Fibroblast of skin of right quadriceps (primary cell): ENCODE data around the gene ATRNL1.

Experiments used
- DNase-seq: peaks from one replicate; pipeline ENCODE4 v3.0.0-alpha.2; 2013

Gene ATRNL1, protein sequence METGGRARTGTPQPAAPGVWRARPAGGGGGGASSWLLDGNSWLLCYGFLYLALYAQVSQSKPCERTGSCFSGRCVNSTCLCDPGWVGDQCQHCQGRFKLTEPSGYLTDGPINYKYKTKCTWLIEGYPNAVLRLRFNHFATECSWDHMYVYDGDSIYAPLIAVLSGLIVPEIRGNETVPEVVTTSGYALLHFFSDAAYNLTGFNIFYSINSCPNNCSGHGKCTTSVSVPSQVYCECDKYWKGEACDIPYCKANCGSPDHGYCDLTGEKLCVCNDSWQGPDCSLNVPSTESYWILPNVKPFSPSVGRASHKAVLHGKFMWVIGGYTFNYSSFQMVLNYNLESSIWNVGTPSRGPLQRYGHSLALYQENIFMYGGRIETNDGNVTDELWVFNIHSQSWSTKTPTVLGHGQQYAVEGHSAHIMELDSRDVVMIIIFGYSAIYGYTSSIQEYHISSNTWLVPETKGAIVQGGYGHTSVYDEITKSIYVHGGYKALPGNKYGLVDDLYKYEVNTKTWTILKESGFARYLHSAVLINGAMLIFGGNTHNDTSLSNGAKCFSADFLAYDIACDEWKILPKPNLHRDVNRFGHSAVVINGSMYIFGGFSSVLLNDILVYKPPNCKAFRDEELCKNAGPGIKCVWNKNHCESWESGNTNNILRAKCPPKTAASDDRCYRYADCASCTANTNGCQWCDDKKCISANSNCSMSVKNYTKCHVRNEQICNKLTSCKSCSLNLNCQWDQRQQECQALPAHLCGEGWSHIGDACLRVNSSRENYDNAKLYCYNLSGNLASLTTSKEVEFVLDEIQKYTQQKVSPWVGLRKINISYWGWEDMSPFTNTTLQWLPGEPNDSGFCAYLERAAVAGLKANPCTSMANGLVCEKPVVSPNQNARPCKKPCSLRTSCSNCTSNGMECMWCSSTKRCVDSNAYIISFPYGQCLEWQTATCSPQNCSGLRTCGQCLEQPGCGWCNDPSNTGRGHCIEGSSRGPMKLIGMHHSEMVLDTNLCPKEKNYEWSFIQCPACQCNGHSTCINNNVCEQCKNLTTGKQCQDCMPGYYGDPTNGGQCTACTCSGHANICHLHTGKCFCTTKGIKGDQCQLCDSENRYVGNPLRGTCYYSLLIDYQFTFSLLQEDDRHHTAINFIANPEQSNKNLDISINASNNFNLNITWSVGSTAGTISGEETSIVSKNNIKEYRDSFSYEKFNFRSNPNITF (N-terminal part only)

DNA sequence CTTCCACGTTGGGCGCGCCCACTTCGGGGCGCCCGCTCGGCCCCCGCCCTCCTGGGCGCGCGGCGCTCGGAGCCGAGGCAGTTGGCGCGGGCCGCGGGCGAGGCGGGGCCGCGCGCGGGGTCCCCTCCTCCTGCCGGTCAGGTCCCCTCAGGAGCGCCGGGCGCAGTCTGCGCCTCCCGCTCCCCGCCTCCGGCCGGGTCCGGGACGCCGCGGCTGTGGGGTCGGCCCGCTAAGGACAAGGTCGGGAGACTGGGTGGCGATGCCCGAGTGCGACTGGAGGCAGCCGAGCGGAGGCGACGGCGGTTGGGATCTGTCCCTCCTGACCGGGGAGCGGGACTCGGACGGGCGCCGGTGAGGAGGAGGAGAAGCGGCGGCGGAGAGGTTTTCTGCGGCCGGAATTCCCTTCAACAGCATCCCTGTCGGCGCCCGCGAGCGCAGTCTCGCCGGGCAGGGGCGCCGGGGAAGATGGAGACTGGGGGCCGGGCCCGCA is at the start of gene ATRNL1:
ATRNL1 (plus strand) TSS at position 80 of the 490 bp plus-strand sequence; CDS start at position 466, 386 bp downstream.
- DNase-seq, result peak; percentile 22

DNA sequence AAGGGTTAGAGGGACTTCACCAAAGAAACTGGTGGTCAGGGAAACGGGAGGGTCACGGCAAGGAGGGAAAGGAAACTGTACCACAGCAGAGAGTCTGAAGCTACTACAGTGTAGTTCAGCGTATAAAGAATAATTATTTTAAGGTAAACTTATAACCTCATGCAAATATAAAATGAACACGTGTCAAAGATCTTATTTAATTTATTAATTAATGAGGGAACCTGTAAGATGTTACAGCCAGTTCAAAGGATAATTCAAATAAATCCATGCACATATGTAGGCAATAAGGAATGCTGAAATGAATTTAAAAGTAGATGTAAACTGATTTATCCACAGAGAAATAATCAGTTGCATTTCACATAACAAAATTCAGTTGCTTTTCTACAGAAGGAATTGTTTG is 49.4 kb upstream of the ATRNL1 start:
- DNase-seq, result no peak

DNA sequence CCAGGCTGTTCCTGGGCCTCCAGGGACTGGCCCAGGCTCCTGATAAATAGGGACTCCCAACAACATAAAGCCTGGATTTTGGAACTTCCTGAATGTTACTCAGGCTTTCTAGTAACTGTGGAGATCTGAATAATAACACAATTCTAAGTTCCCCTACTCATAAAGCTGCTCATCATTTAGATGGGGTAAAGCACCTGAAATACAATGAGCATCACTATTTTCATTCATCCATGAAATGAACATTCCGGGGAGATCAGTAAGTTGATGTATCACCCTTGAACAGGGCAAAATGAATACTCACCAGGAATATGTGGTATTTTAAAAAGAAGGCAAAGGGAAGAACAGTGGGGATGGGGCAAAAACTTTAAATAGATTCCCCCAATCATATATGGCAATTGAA is 48.3 kb upstream of the ATRNL1 start:
- DNase-seq, result no peak

DNA sequence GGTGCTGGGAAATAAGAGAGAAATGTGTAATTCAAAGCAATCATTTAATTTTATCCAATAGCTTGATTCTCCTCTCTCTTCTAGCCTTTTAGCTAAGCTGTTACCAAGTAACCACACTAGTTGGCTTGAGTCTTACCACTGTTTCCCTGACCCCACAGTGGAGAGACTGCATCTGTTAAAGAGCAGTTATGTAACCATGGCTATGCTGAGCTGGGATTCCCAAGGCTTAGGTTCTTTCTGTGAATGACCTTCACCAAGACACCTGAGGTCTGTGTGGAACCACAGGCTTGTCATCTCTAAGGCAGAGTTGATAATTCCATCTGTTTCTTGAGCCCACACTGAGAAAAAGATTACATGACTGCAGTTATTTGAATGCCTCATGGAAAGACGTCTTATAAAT is 47.7 kb upstream of the ATRNL1 start:
- DNase-seq, result no peak

DNA sequence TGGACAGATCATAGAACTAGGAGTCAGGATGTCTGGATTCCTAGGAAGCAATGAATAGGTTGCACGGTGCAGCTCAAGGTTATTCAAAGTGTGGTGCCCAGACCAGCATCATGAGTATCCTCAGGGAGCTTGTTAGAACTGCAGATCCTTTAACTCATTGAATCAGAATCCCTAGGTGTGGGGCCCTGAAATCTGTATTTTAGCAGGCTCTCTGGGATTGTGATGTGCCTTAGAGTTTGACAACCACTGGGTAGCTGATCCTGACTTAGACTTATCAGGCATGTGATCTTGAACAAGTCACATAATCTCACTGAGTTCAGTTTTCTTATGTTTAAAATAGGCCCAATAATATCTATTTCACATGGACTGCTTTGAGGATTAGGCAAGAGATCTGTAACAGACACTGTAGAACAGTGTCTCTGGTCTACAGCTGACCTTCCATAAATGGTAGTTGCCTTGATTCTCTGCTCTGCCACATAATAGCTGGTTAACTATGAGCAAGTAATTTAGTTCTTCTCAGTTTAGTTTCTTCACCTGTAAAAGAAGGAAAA is 46.4 kb upstream of the ATRNL1 start:
- DNase-seq, result no peak

DNA sequence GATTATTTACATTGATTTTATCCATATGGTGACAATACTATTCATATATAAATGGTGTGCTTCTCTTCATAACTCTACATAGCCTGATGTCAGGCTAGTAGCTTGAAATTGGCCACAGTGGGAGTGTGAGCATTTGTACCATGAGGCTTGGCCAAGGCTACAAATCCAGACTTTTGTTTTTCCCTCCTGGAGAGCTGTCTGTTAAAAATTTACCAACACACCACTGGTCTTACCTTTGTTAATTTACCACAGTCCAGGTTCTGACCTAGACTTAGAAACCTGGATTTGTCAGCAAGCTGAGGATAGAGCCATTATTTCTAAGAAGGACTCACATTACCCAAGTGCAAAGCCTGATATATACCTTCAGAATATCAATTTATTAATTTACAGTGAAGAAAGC is 45.5 kb upstream of the ATRNL1 start:
- no peak for DNase-seq

DNA sequence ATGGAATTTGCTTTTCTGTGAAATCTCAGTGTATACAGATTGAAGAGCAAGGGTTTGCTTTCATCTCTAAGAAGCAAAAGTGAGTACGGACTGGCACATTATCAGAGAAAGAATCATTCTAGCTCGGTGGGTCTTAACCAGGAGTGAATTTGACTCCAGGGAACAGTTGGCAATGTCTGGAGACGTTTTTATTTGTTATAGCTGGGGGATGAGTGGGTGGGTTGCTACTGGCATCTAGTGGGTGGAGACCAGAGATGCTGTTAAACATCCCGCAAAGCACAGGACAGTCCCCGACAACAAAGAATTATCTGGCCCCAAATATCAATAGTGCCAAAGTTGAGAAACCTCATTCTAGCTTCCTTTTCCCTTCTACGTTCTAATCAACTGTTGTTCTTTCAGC is 43.8 kb upstream of the ATRNL1 start:
- DNase-seq, result no peak

DNA sequence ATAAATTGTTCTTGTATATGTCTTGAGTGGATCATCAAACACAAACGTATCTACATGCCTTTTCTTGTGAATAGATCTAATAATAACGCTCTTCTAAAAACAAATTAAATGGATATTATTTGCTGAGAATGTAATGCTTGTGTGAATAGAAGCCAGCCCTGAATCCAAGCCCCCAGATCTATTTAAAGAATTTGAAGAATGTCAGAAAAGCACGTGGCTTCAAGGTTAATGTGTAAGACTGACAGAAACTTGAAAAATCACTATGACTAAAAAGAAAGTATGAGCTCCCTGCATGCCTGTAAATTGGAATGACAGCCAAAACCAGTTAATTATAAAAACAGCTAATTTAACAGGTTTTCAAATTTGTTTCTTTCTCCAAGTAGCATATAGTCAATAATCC is 43.2 kb upstream of the ATRNL1 start:
- DNase-seq, result peak; percentile 69

DNA sequence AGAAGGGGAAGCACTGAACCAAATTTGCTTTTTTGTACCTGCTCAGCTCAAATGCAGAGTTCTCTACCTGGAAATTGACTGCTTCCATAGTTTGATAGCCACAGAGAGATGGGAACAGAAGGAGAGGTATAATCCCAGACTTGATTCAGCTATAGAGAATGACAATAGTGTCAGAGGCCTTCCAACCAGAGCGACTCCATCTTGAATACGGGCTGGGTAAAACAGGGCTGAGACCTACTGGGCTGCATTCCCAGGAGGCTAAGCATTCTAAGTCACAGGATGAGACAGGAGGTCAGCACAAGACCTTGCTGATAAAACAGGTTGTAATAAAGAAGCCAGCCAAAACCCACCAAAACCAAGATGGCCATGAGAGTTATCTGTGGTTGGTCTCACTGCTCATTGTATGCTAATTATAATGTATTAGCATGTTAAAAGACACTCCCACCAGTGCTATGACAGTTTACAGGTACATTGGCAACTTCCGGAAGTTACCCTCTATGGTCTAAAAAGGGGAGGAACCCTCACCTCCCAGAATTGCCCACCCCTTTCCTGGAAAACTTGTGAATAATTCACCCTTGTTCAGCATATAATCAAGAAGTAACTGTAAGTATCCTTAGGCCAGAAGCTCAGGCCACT is 42.7 kb upstream of the ATRNL1 start:
- no peak for DNase-seq

DNA sequence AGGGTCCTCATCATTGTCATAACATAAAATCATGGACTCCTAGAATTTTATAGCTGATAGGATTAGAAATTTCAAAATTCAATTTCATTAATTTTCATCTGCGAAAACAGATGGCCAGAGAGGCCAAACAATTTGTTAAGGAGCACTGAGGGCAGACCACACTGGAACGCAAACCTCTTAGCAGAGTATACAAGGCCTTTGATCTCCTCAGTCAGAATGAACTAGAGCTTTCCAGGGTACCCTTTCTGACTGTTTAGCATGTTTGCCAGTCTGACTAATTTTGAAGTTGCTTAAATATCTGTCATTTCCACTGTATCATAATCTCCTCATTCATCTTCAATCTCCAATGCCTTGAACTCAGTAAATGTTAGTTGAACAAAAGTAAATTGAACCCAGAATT is 41.9 kb upstream of the ATRNL1 start:
- DNase-seq, result no peak

DNA sequence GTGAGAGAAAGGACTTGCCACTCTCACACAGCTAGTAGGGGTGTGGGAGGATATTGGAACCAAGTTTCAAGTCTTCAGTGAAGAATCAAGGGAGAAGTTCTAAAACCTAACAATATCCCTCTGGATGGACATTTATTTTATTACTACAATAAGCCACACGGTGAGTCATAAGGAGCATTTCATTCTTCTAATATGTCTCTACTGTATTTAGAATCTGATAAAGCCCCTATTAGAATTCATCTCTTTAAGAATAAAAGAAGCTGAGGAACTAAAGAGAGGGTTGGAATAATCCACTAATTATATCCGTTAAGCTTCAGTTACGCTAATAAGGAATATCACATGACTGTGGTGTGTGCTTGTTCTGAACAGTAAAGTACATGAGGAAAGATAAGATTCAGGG is 40.9 kb upstream of the ATRNL1 start:
- no peak for DNase-seq

DNA sequence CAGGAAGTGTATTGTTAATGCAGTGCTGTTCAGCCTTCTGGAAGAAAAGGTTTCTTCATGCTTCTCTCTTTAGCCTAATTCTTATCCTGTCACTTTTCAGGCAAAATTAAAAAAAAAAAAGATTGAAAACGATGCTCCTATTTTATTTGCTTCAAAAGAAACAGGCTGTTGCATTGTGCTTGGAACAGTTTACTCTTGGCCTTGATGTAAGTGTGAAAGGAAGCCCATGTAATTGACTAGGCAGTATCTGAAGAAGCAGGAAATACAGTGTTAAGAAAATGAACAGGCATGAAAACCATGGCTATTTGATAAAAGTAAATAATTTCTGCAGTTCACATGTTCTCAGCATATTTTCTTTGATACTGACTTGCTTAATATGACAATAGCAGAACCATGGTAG is 40.4 kb upstream of the ATRNL1 start:
- DNase-seq, result no peak

DNA sequence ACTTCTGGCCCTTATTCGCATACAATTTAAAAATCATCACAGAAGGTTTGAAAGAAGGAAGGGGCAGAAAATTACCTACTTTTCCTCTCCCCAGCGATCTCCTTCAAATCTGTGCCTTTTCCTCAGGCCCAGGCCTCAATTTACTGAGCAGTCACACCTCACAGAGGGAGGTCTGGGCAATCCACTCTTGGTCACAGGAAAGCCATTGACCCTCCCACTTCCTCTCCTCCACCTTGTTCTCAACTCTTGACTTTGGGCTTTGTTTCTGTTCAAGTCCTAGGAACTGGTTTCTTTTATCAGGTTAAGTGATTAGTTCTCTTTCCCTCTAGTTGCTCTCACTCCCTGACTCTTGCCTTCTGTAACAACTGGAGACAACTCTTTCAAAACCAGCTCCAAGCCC is 37.0 kb upstream of the ATRNL1 start:
- DNase-seq, result no peak

DNA sequence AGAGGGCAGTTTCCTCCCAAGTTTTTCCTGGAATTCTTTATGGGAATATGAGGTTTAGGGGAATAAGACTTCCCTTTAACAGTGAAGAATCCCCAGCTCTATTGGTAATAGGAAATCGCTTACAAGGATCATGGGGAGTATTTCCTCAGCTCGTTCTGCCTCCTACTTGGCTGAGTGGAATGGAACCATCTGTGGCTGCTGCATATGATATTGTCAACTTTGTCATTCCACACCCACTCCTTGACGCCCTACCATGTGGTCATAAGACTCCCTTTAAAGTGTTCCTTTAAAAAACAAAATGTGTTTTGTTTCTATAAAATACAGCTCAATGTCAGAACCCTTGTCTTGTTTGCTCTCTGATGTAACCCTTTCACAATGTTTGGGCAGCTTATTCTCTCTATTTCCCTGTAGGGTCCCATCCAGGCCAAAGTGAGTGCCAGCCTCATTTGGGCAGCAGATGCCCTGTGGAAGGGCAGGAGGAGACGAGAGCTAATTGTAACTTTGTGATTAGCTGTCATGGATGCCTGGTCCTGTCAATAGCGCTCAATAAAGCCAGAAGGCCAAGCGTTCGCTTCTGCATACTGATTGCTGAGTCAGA is 33.8 kb upstream of the ATRNL1 start:
- DNase-seq, result no peak

DNA sequence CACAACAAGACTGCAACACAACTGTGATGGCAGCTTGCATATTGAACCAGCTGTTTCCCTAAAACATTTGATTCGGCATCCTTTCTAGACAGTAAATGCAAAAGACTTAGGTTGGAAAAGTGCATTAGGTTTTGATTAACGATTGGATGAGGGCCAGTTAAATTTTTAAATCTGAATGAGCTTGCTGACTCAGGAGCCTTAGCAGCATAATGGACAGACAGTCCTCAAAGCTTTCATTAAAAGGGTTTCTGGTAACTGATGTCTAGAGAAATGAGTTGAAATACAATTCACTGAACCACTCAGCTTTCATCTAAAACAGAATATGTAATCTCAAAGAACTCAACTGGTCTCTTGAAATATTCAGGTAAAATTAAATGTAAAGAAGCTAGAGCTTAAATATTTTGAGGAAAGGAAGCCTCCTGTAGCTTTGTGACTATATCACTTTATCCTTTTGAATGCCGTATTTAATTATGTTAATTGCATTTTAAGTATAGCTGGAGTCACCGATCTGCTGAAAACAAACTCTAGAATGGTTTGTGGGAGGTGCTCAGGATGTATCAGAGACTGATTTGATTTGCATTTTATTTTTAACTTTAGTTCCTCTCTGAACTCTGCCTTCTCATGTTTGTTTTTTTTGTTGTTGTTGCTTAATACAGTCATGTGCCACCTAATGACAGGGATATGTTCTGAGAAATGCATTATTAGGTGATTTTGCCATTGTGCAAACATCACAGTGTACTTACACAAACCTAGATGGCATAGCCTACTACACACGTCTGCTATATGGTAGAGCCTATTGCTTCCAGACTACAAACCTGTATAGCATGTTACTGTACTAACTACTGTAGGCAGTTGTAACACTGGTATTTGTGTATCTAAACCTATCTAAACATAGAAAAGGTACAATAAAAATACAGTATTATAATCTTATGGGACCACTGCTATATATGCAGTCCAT is 29.2 kb upstream of the ATRNL1 start:
- DNase-seq, result peak; percentile 64

DNA sequence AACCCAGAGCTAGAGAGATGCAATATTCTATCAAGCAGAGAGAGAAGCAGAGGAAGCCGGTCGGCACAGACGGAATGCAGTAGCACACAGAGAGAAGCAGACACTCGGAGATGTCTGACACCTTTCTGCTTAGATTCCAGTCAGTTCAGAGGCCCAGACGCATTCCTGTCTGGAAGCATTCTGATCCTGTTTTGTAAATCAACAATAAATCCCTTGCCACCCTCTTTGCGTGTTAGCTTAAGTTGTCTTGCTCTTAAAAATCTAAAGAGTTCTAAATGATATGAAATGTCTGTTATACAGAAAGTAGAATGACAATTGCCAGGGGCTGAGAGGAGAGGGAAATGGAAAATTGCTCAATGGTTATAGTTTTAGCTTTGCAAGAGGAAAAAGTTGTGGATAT is 27.4 kb upstream of the ATRNL1 start:
- no peak for DNase-seq

DNA sequence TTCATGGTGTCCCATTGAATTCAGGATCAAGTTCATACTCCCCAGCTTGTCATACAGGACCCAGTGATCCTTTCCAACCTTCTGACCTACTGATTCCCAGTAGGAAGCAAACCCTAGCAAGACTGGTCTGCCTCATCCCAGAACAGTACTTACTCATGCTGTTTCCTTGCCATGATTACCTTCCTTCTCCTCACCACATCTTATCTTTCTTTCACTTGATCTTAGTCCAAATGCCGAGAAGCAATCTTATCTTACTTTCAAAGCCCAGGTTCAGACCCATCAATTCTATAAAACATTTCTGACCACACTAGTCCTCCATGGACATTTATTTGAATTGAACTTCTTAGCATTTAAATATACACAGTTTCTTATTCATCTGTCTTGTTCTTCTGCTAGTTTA is 26.6 kb upstream of the ATRNL1 start:
- no peak for DNase-seq

DNA sequence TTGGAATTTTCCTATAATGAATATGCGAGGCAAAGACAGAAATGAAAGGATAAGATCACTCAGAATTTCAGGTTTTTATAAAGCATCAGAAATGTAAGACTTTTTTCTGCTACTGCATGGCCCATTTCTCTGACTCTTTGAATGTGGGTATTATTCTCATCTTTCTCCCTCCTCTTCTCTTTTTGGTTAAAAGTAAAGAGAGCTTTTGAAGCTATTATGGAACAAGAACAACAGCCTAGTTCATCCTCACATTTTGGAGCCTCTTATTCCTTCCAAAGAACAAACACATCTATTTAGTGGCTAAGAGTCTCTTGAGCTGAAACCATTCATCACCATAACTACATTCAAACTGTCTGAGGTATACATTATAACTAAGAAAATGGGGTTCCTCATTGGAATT is 19.4 kb upstream of the ATRNL1 start:
- no peak for DNase-seq

DNA sequence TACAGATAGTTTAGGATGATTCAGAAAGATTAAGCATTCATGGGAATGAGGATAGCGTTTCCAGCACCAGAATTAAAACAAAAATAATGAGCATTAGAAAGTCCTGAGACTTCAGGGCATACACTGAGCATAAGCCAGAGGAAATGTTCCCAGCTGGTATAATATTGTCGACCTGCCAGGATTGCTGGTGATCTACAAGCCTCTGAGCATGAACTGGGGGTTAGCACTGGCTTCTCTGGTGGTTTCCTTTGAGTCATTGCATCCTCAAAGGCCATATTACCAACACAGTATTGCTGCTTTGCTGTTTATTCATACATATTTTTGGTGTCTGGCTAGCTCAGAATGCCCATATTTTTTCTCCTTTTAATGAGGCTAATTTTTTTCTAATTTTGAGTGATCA is 10.7 kb upstream of the ATRNL1 start:
- DNase-seq, result peak; percentile 75

DNA sequence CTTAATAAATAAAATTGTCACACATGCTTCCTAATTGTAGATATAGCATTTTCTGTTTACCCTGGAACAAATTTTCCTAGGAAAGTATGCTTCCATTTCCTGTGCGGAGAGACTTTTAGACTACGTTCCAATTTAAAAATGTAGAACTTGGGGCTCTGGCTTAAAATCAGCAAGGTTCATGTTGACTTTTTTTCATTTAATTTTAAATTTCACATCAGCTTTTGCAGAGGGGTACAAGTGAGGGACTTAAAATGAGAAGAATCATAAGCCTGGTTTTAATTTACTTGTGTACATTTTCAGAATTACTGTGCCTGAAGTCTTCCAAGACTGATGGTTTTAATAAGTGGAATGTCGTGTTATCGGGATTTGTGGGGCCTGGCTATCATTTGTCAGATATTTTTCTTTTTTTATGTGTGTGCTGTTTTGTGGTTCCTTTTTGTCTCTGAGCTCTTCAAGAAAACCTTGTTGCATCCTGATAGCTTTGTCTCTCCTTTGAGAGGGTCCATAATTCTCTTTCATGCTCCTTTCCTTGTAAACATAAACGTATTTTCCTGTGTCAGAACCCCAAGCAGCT is 8.8 kb upstream of the ATRNL1 start:
- DNase-seq, result peak; percentile 32
